ENCODE results near the gene SUSD4.

Gene SUSD4

DNA sequence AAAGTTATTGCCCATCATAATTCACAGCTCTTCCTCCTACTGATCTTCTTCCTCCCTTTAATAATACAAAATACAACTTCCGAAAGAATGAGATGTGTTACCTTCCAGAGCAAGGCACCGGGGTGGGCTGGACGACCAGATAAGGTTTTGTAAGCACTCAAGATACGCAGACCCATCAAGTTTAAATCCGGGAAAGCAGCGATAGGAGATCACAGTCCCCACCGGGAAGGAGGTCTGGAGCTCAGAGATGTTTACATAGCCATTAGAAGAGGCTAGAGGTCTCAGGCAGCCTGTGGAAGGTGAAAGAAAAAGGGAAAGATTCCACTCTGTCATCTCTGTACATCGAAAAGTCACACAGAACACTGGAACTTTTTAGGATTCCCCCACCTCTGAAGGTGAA, 99.4 kb downstream of the SUSD4 start:
- no peak overlapping the region for H3K27ac ChIP-seq
- H3K4me3 ChIP-seq = no peak overlapping the region
- no peaks in the 10 kb centered on the region for H3K9me3 ChIP-seq
- DNase-seq = no peak
- intact Hi-C loops (cut with DNase I; ENCODE audit: low total_unique reads) = no loop called here
- H3K36me3 ChIP-seq = no peaks in the 10 kb centered on the region
- TF ChIP-seq, protein P1, sequence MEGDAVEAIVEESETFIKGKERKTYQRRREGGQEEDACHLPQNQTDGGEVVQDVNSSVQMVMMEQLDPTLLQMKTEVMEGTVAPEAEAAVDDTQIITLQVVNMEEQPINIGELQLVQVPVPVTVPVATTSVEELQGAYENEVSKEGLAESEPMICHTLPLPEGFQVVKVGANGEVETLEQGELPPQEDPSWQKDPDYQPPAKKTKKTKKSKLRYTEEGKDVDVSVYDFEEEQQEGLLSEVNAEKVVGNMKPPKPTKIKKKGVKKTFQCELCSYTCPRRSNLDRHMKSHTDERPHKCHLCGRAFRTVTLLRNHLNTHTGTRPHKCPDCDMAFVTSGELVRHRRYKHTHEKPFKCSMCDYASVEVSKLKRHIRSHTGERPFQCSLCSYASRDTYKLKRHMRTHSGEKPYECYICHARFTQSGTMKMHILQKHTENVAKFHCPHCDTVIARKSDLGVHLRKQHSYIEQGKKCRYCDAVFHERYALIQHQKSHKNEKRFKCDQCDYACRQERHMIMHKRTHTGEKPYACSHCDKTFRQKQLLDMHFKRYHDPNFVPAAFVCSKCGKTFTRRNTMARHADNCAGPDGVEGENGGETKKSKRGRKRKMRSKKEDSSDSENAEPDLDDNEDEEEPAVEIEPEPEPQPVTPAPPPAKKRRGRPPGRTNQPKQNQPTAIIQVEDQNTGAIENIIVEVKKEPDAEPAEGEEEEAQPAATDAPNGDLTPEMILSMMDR (IDR thresholded peaks at IDR 0.05) = no peak
- H3K27me3 ChIP-seq = no peaks in the 10 kb centered on the region
- H3K4me1 ChIP-seq = no peaks in the 10 kb centered on the region

DNA sequence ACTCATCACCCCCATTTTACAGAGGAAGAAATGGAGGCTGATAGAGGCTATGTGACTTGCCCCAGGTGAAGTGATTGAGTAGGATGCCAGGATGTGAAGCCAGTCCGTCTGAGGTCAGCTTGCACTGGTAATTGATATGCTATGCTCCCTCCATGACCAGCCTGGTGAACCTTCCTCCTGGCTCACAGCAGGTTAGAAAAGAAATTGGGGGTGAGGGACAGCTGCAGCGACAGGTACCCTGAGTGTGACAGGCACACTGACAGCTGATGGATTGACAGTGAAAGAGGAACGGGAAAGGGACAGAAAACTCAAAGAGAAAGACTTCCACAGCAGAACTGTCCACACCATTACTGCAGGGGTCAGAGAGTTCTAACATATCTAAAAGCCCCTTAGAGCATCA, 102.1 kb downstream of the SUSD4 start:
- Histone ChIP-seq H3K9me3 (no peaks in the 10 kb centered on the region), H3K4me3 (no peak overlapping the region), H3K36me3 (no peaks in the 10 kb centered on the region), H3K4me1 (no peaks in the 10 kb centered on the region), H3K27me3 (no peaks in the 10 kb centered on the region), H3K27ac (no peak overlapping the region)
- no peak for DNase-seq
- TF ChIP-seq, protein P1 (IDR thresholded peaks at IDR 0.05) = no peak
- intact Hi-C loops (cut with DNase I; ENCODE audit: low total_unique reads) = no loop called here

GRCh38 chr1:223260712-223261111, 103.3 kb downstream of the SUSD4 start:
- TF ChIP-seq, protein P1 (IDR thresholded peaks at IDR 0.05) = no peak
- DNase-seq = no peak
- Histone ChIP-seq H3K4me3 (no peak overlapping the region), H3K27ac (no peak overlapping the region), H3K9me3 (no peaks in the 10 kb centered on the region), H3K36me3 (no peaks in the 10 kb centered on the region), H3K27me3 (no peaks in the 10 kb centered on the region), H3K4me1 (no peaks in the 10 kb centered on the region)
- intact Hi-C loops (cut with DNase I; ENCODE audit: low total_unique reads) = no loop called here

DNA sequence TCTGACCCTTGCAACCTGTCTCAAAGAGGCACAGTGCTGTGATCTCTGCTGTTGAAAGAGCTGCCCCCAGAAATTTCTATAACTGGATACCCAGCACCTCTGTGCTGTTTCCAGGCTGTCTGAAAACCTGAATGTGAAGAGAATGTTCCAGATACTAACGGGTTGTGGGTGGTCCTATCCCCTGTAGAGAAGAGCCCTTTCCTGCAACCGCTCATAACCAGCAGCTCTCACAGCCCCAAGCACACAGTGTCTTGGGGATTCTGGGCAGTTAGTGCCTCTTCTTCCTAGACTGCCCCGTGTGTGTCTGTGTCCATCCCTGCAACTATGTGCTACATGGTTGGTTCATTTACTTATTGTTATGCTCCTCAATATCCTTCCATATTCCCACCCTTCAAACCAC, 104.5 kb downstream of the SUSD4 start:
- Histone ChIP-seq H3K4me1 (no peaks in the 10 kb centered on the region), H3K36me3 (no peaks in the 10 kb centered on the region), H3K9me3 (no peaks in the 10 kb centered on the region), H3K27me3 (no peaks in the 10 kb centered on the region), H3K4me3 (no peak overlapping the region), H3K27ac (no peak overlapping the region)
- no peak for DNase-seq
- intact Hi-C loops (cut with DNase I; ENCODE audit: low total_unique reads) = no loop called here
- TF ChIP-seq, protein P1 (IDR thresholded peaks at IDR 0.05) = no peak

DNA sequence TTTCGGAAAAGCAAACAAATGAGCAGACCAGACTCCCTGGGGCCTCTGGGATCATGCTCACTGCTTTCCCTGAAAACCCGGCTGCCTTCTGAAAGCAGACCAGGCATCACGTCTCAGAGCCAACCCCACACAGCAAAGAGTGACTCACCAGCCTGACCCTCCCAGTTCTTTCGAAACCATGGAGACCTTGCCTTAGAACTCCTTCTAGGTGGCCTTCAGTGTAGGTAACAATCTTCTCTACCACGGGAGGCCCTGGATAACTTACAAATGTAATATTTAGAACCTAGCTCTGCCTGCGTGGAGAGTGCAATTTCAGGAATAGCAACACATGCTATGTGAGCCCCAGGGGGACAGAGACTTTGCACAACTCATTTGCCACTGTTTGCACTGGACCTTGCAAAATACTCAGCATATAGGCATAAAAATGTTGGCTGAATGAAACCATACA, 105.2 kb downstream of the SUSD4 start:
- no peak overlapping the region for H3K4me3 ChIP-seq
- intact Hi-C loops (cut with DNase I; ENCODE audit: low total_unique reads) = no loop called here
- H3K27me3 ChIP-seq = no peaks in the 10 kb centered on the region
- TF ChIP-seq, protein P1 (IDR thresholded peaks at IDR 0.05) = no peak
- H3K27ac ChIP-seq = no peak overlapping the region
- H3K4me1 ChIP-seq = no peaks in the 10 kb centered on the region
- no peak for DNase-seq
- no peaks in the 10 kb centered on the region for H3K9me3 ChIP-seq
- H3K36me3 ChIP-seq = no peaks in the 10 kb centered on the region
